Nephron (organoid): ENCODE measurements around the gene STAT4.
"Not testable (repeated sequence)": the region's sequence is repeated elsewhere in the genome, so short reads cannot be mapped to it uniquely, and the experiment has no call there.

ENCODE experiments used
- H3K27ac Mint-ChIP-seq, 3 experiments: 2 replicates each; pipeline ENCODE4 v1.8.0; 2020; ENCODE audit warnings: mixed read lengths in 3 of 3, mild to moderate bottlenecking in 2 of 3, moderate library complexity in 1 of 3
- H3K27me3 Mint-ChIP-seq: 2 replicates; pipeline ENCODE4 v1.8.0; 2021; ENCODE audit warnings: low read depth, mild to moderate bottlenecking, moderate library complexity, mixed read lengths
- H3K36me3 Mint-ChIP-seq: 2 replicates; pipeline ENCODE4 v1.8.0; 2020; ENCODE audit warnings: low read depth, mixed read lengths
- H3K4me1 Mint-ChIP-seq: 2 replicates; pipeline ENCODE4 v1.8.0; 2020; ENCODE audit warnings: mixed read lengths
- H3K4me3 Mint-ChIP-seq, 3 experiments: 2 replicates each; pipeline ENCODE4 v1.8.0; 2020; ENCODE audit warnings: mild to moderate bottlenecking in 3 of 3, mixed read lengths in 3 of 3, moderate library complexity in 2 of 3
- H3K9me3 Mint-ChIP-seq: 2 replicates; pipeline ENCODE4 v1.8.0; 2020; ENCODE audit warnings: mixed read lengths
- CTCF ChIP-seq, 3 experiments: fragments of 200-600 bp; sonication (generic); IDR thresholded peaks; one replicate each; pipeline ENCODE4 v1.5.0; 2021; ENCODE audit warnings: antibody characterized with exemption in 3 of 3; ENCODE audit not compliant: unreplicated experiment in 3 of 3

Gene STAT4

DNA sequence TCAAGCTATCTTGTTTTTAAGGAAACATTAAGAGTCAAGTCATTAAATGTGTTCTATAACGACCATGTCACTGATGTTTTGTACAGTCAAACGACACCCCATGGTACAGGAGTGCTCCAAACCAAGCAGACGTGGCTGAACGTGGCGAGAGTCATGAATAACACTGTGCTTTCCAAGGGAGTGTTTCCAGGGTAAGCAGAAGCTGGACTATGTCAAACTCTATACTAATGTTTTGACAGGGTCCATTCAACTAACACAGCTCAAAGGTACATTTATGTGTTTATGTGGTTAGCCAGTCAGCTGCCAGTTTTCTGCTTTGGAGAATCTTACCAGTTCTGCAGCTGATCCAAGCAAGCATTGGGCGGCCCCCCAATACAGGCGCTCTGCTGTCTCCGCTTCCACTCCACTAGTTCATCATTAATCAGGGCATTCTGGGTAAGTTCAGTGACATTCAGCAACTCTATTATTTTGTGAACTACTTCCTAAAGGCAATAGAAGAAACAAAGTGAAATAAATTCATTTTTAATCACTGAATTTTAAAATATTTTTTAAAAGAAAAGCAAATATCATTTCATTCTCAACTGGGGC, 153.2 kb downstream of the STAT4 start:
- peaks cover 5% of the 10 kb centered on the region for H3K4me1 Mint-ChIP-seq
- TF ChIP-seq CTCF (IDR thresholded peaks at IDR 0.05; ENCODE audit: unreplicated experiment in 3 of 3) = no peak
- no peak overlapping the region for H3K27ac Mint-ChIP-seq
- no peaks in the 10 kb centered on the region for H3K9me3 Mint-ChIP-seq
- H3K36me3 Mint-ChIP-seq = peaks cover 86% of the 10 kb centered on the region
- H3K27me3 Mint-ChIP-seq = no peaks in the 10 kb centered on the region
- H3K4me3 Mint-ChIP-seq = no peak overlapping the region

DNA sequence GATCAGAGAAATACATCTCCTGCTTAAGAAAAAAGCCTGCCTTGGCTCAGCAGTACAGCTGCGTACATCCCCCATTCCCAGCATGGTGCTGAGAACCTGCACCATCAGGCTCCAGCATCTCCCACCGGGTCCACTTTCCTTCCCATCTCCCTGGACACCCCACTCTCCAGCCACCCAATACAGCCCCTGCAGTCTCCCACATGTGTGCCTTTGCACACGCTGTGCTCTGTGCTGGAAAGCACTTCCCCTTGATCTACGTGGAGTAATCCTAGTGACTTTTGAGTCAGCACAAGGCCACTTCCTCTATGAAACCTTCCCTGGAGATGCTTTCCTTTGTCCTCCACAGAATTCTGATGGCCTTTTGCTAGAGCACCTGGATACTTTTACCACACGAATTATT, 153.8 kb downstream of the STAT4 start:
- Mint-ChIP-seq H3K27ac (no peak overlapping the region), H3K4me3 (no peak overlapping the region), H3K27me3 (no peaks in the 10 kb centered on the region), H3K9me3 (no peaks in the 10 kb centered on the region), H3K36me3 (peaks cover 85% of the 10 kb centered on the region), H3K4me1 (peaks cover 5% of the 10 kb centered on the region)
- no peak for TF ChIP-seq CTCF (IDR thresholded peaks at IDR 0.05; ENCODE audit: unreplicated experiment in 3 of 3)

GRCh38 chr2:190996338-190996946, 154.4 kb downstream of the STAT4 start:
- no peak overlapping the region for H3K27ac Mint-ChIP-seq
- peaks cover 85% of the 10 kb centered on the region for H3K36me3 Mint-ChIP-seq
- peaks cover 5% of the 10 kb centered on the region for H3K4me1 Mint-ChIP-seq
- no peaks in the 10 kb centered on the region for H3K9me3 Mint-ChIP-seq
- no peak overlapping the region for H3K4me3 Mint-ChIP-seq
- no peaks in the 10 kb centered on the region for H3K27me3 Mint-ChIP-seq
- TF ChIP-seq CTCF (IDR thresholded peaks at IDR 0.05; ENCODE audit: unreplicated experiment in 3 of 3) = peak; percentile 40 to 57 (median 48)

GRCh38 chr2:190995315-190995714, 155.5 kb downstream of the STAT4 start:
- H3K36me3 Mint-ChIP-seq = peaks cover 80% of the 10 kb centered on the region
- not testable (repeated sequence) for H3K27me3 Mint-ChIP-seq, H3K9me3 Mint-ChIP-seq, H3K4me1 Mint-ChIP-seq, H3K27ac Mint-ChIP-seq, H3K4me3 Mint-ChIP-seq

- peaks cover 14% of the 10 kb centered on the region for H3K4me1 Mint-ChIP-seq
- no peak for TF ChIP-seq CTCF (IDR thresholded peaks at IDR 0.05; ENCODE audit: unreplicated experiment in 3 of 3)
These were observed 156.6 kb downstream of the STAT4 start for GRCh38 chr2:190994148-190994547.

DNA sequence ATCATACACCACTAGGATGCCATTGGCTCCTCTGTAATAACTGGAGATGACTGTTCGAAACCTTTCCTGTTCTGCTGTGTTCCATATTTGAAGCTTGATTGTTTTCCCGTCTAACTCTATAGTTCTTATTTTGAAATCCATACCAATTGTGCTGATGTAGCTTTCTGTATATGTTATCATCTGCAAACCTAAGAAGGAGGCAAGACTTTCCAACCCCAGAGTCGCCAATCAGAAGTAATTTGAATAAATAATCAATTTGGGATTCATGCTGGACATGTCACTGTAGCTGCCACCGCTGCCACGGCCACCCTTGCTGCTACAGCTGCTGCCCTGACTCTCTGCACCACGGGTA, 157.5 kb downstream of the STAT4 start:
- peaks cover 14% of the 10 kb centered on the region for H3K4me1 Mint-ChIP-seq

More at GRCh38 chr2:190994148-190994547, 156.6 kb downstream of the STAT4 start:
- no peak overlapping the region for H3K4me3 Mint-ChIP-seq
- H3K9me3 Mint-ChIP-seq = no peaks in the 10 kb centered on the region
- H3K27me3 Mint-ChIP-seq = no peaks in the 10 kb centered on the region
- H3K27ac Mint-ChIP-seq = no peak overlapping the region
- H3K36me3 Mint-ChIP-seq = peaks cover 79% of the 10 kb centered on the region

More for the DNA sequence above, 157.5 kb downstream of the STAT4 start:
- no peaks in the 10 kb centered on the region for H3K9me3 Mint-ChIP-seq
- no peaks in the 10 kb centered on the region for H3K27me3 Mint-ChIP-seq
- H3K4me3 Mint-ChIP-seq = no peak overlapping the region
- H3K36me3 Mint-ChIP-seq = peaks cover 82% of the 10 kb centered on the region
- no peak overlapping the region for H3K27ac Mint-ChIP-seq
- TF ChIP-seq CTCF (IDR thresholded peaks at IDR 0.05; ENCODE audit: unreplicated experiment in 3 of 3) = no peak
